Sigmoid colon (tissue), 4 donors: ENCODE results near the gene SCAMP3.

Experiments used
- CTCF ChIP-seq, 4 experiments: fragments of 450-650 bp in 3 of 4; fragments of 200-600 bp in 1 of 4; IDR thresholded peaks; one replicate each; pipeline ENCODE4 v1.5.1; 2016 to 2019; ENCODE audit warnings: antibody characterized with exemption in 4 of 4, mild to moderate bottlenecking in 3 of 4, moderate library complexity in 2 of 4
- EP300 ChIP-seq, 4 donors: sonication (generic); formaldehyde crosslinking; IDR thresholded peaks; one replicate each; pipeline ENCODE4 v1.6.1; 2017; ENCODE audit warnings: antibody characterized with exemption in 4 of 4

GRCh38 chr1:155241841-155242264 lies 20.3 kb downstream of the SCAMP3 start:
- TF ChIP-seq CTCF (IDR thresholded peaks at IDR 0.05) = no peak
- no peak for TF ChIP-seq EP300 (IDR thresholded peaks at IDR 0.05)
